ENCODE measurements around the gene PREP.

Gene PREP

DNA sequence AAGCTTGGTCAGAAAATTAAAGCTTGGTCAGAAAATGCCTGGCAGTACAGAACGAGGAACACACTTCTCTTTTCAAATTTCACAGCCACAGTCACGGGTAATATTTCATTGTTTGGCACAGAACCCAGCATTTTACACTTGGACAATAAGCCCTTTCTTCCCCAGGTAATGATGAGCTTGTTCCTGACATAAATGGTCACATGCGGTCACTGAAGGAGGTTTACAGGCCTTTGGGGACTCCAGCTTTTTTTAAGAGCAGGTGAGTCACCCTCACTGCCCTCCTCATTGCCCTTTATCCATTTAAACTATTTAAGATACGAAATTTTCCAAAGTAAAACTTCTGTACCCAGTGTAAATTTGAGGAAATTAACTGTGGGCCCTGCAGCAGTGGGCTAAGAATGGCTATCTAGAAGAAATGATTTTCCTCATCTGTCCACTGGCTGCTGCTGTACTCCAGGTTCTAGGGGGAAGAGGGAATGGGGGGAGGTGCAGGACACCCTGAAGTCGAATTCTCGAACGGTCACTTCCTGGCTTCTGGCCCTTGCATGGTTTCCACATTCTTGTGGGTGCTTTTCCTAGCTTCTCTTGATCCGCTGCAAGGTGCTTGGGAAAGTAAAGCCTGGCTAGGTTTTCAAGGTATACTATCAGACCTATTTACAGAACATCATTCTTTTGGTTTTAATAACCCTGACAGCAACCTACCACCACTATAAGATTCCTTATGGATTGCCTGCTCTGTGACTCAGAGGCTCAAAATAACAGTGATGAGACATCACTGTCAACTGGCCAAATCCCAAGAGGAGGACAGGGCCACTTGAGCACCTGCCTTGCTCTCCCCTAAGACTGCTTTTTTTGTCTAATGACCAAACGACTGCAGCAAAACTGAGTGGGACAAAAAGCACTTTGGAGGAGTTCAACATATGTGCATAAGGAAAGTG, 75.8 kb downstream of the PREP start (continued):
- TF ChIP-seq, protein P1, sequence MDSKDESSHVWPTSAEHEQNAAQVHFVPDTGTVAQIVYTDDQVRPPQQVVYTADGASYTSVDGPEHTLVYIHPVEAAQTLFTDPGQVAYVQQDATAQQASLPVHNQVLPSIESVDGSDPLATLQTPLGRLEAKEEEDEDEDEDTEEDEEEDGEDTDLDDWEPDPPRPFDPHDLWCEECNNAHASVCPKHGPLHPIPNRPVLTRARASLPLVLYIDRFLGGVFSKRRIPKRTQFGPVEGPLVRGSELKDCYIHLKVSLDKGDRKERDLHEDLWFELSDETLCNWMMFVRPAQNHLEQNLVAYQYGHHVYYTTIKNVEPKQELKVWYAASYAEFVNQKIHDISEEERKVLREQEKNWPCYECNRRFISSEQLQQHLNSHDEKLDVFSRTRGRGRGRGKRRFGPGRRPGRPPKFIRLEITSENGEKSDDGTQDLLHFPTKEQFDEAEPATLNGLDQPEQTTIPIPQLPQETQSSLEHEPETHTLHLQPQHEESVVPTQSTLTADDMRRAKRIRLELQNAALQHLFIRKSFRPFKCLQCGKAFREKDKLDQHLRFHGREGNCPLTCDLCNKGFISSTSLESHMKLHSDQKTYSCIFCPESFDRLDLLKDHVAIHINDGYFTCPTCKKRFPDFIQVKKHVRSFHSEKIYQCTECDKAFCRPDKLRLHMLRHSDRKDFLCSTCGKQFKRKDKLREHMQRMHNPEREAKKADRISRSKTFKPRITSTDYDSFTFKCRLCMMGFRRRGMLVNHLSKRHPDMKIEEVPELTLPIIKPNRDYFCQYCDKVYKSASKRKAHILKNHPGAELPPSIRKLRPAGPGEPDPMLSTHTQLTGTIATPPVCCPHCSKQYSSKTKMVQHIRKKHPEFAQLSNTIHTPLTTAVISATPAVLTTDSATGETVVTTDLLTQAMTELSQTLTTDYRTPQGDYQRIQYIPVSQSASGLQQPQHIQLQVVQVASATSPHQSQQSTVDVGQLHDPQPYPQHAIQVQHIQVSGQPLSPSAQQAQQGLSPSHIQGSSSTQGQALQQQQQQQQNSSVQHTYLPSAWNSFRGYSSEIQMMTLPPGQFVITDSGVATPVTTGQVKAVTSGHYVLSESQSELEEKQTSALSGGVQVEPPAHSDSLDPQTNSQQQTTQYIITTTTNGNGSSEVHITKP (tag by site-specific recombination; IDR thresholded peaks at IDR 0.05): no peak
- no peak for TF ChIP-seq IKZF3 (tag by site-specific recombination; IDR thresholded peaks at IDR 0.05)
- TF ChIP-seq, protein P2, sequence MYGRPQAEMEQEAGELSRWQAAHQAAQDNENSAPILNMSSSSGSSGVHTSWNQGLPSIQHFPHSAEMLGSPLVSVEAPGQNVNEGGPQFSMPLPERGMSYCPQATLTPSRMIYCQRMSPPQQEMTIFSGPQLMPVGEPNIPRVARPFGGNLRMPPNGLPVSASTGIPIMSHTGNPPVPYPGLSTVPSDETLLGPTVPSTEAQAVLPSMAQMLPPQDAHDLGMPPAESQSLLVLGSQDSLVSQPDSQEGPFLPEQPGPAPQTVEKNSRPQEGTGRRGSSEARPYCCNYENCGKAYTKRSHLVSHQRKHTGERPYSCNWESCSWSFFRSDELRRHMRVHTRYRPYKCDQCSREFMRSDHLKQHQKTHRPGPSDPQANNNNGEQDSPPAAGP (tag by site-specific recombination; IDR thresholded peaks at IDR 0.05): no peak
- TF ChIP-seq ZNF585B (tag by site-specific recombination; IDR thresholded peaks at IDR 0.05): no peak
- TF ChIP-seq ZBTB21 (tag by site-specific recombination; IDR thresholded peaks at IDR 0.05): no peak
- TF ChIP-seq, protein P3, sequence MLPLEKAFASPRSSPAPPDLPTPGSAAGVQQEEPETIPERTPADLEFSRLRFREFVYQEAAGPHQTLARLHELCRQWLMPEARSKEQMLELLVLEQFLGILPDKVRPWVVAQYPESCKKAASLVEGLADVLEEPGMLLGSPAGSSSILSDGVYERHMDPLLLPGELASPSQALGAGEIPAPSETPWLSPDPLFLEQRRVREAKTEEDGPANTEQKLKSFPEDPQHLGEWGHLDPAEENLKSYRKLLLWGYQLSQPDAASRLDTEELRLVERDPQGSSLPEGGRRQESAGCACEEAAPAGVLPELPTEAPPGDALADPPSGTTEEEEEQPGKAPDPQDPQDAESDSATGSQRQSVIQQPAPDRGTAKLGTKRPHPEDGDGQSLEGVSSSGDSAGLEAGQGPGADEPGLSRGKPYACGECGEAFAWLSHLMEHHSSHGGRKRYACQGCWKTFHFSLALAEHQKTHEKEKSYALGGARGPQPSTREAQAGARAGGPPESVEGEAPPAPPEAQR (tag by site-specific recombination; IDR thresholded peaks at IDR 0.05): no peak
- TF ChIP-seq ZNF701 (tag by site-specific recombination; IDR thresholded peaks at IDR 0.05): no peak
- no peak for TF ChIP-seq ZNF354C (tag by site-specific recombination; IDR thresholded peaks at IDR 0.05; ENCODE audit: borderline replicate concordance, low read depth)
- TF ChIP-seq, protein P4, sequence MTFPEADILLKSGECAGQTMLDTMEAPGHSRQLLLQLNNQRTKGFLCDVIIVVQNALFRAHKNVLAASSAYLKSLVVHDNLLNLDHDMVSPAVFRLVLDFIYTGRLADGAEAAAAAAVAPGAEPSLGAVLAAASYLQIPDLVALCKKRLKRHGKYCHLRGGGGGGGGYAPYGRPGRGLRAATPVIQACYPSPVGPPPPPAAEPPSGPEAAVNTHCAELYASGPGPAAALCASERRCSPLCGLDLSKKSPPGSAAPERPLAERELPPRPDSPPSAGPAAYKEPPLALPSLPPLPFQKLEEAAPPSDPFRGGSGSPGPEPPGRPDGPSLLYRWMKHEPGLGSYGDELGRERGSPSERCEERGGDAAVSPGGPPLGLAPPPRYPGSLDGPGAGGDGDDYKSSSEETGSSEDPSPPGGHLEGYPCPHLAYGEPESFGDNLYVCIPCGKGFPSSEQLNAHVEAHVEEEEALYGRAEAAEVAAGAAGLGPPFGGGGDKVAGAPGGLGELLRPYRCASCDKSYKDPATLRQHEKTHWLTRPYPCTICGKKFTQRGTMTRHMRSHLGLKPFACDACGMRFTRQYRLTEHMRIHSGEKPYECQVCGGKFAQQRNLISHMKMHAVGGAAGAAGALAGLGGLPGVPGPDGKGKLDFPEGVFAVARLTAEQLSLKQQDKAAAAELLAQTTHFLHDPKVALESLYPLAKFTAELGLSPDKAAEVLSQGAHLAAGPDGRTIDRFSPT (tag by site-specific recombination; IDR thresholded peaks at IDR 0.05): 0 out of 2 replicates have a peak, but pooled peaks have one; percentile 8
- TF ChIP-seq ZSCAN16 (tag by site-specific recombination; IDR thresholded peaks at IDR 0.05): no peak
- no peak for TF ChIP-seq ZNF596 (tag by site-specific recombination; IDR thresholded peaks at IDR 0.05)
- TF ChIP-seq BCL11A (tag by site-specific recombination; IDR thresholded peaks at IDR 0.05; ENCODE audit: low read depth): no peak
- TF ChIP-seq ZNF792 (tag by site-specific recombination; IDR thresholded peaks at IDR 0.05): no peak
- TF ChIP-seq, protein P5, sequence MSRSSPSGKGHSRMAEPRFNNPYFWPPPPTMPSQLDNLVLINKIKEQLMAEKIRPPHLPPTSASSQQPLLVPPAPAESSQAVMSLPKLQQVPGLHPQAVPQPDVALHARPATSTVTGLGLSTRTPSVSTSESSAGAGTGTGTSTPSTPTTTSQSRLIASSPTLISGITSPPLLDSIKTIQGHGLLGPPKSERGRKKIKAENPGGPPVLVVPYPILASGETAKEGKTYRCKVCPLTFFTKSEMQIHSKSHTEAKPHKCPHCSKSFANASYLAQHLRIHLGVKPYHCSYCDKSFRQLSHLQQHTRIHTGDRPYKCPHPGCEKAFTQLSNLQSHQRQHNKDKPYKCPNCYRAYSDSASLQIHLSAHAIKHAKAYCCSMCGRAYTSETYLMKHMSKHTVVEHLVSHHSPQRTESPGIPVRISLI (tag by site-specific recombination; IDR thresholded peaks at IDR 0.05): peak; percentile 34; the same call in 1 of the 2 replicates
- TF ChIP-seq ZNF366 (tag by site-specific recombination; conservative IDR thresholded peaks at IDR 0.05): peak; percentile 37; the same call in 1 of the 2 replicates
- TF ChIP-seq ZNF623 (tag by site-specific recombination; IDR thresholded peaks at IDR 0.05): no peak
